Measurements from ENCODE around the gene MRGPRE.

The MRGPRE gene

DNA sequence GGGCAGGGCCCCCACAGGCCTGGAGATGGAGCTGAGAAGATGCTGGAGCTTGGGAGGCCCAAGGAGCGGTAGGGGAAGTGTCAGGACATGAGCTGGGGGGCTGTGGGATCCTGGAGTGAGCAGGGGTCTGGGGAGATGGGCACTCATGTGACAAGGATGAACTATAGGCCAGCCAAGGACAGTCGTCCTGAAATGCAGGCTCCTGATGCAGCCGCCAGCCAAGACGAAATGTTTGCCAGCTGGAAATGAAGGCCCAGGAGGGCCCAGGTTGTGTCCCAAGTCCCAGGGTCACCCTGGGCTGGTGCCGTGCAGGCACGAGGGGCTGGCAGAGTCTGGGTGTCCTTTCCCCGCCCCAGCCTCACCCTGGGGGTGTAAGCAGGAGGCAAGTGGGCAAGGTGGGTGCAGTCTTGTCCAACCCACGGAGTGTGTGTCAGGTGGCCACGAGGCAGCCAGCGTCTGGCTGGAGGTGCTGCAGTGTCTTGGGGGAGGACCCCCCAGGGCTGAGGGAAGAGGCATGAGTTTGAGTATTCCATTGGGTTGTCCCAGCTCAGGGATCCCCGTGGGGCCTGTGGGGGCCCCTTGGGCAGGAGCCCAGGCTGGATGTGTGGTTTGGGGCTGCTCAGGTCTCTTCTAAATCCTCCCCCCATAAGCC, 35.0 kb downstream of the MRGPRE start:
- Mint-ChIP-seq H3K27ac (no peak overlapping the region), H3K36me3 (ENCODE audit: low read depth) (no peaks in the 10 kb centered on the region), H3K4me1 (ENCODE audit: low read depth) (no peaks in the 10 kb centered on the region), H3K27me3 (peaks cover 3% of the 10 kb centered on the region), H3K9me3 (no peaks in the 10 kb centered on the region), H3K4me3 (no peak overlapping the region)

DNA sequence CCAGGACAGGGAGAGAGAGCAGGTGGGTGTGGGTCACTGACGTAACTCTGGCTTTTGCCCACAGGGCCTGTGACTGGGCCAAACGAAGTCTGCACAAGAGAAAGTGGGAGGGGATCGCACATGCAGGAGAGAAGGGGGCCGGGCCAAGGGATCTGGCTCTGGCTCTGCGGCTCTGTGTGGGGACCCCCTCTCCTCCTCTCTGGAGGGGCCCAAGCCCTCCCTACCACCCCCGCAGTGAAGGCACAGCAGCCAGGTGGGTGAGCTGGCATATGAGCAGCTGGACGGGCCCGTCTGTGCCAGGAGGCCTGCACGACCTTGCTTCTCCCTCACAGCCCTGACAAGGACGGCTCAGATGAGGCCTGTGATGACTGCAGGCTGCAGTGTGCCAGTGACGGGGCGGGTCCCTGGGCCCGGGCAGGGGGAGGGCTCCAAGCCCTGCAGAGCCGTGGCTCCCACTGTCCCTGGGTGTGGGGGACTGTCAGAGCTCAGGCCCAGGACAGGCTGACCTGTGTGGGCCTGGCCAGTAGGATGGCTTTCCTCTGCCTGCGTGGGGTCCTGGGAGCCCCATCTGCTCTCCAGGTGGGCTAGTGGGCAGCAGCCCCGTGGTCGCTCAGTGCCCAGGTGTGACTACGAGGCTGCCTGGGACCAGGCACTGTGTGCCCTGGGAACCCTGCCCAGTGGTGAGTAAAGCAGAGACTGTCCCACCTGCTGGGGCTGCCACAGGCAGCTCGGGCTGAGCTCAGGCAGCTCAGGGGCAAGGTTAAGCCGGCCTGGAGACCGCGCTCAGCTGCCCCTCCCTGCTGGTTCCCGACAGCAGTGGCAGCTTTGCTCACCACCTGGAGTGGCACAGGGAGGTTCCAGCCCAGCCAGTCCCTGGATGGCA, 35.8 kb downstream of the MRGPRE start:
- no peak overlapping the region for H3K27ac Mint-ChIP-seq
- no peaks in the 10 kb centered on the region for H3K36me3 Mint-ChIP-seq (ENCODE audit: low read depth)
- peaks cover 3% of the 10 kb centered on the region for H3K27me3 Mint-ChIP-seq
- no peaks in the 10 kb centered on the region for H3K4me1 Mint-ChIP-seq (ENCODE audit: low read depth)
- no peaks in the 10 kb centered on the region for H3K9me3 Mint-ChIP-seq
- no peak overlapping the region for H3K4me3 Mint-ChIP-seq

DNA sequence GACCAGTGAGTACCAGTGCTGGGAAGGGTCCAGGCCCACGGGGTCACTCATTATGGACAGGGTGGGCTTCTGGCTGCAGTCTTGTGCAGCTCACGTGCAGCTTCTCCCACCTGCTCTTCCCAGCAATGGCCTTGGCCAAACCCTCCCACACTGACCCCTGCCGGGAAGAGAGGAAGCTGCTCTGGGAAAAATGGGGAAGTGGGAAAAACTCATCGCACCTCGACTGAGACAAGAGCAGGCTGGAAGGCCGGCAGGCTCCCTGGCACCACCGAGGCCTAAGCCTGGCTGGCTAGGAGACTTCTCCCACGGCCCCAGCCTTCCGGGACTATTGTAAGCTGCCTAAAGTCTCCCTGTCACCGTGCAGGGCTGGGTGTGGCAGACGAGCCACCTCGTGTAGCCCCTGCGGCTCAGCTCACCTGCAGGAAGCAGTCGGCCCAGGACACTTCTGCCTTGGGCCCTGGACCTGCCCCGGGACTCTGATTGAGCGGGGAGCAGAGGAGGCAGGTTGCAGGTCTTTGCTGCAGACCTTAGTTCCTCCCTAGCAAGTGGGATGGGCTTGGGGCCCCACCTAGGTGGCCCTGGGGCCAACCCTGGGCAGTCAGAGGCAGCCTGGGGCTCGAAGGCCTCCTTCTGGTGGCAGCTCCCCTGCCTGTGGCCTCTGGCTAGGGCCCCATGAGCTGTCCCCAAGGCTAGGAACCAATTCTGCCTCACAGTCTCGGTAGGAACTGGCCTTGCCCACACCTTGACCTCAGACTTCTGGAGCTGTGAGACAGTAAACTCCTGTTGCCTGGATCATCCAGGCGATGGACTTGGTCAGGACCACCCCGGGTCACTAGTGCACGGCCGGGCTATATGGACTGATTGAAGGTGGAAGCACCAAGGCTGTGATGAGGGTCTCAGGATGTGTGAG, 36.7 kb downstream of the MRGPRE start:
- H3K9me3 Mint-ChIP-seq = no peaks in the 10 kb centered on the region
- no peak overlapping the region for H3K27ac Mint-ChIP-seq
- H3K4me3 Mint-ChIP-seq = no peak overlapping the region
- H3K27me3 Mint-ChIP-seq = peaks cover 3% of the 10 kb centered on the region
- H3K4me1 Mint-ChIP-seq (ENCODE audit: low read depth) = no peaks in the 10 kb centered on the region
- no peaks in the 10 kb centered on the region for H3K36me3 Mint-ChIP-seq (ENCODE audit: low read depth)

DNA sequence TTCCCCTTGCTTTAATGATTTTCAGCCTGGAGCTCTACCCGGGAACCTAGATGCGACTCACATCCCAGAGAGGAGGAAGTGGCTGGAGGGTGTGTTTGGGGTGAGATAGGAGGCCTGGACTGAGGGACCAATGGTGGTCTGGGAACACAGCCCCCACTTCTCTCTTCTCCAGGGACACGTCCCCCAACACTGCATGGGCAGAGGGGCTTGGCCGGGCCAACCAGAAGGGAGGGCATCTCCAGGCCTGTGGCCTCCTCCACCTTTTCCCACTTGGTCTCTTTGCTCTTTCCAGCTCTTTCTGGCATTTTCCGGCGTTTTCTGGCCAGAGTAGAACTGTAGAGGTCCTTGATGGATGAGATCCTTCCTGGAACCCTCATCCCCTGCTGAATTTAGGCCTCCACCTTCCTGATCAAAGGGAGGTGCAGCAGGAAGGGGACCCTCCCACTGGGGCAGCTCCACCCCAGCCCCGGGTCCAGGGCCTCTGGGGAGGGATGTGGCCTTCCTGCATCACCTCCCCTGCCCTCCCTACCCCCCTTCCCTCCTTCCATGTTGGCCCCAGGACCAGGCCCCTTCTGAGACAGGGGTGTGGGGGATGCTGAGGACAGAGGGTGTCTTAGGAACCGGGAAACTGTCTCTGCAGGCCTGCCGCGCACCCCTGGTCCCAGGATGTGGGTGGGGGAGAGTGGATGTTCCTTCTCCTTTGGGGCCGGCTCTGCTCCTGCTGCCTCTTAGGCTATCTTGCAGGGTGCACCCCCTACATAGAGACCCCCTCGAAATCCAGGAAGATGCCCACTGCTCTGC, 38.0 kb downstream of the MRGPRE start:
- no peaks in the 10 kb centered on the region for H3K9me3 Mint-ChIP-seq
- H3K4me1 Mint-ChIP-seq (ENCODE audit: low read depth) = no peaks in the 10 kb centered on the region
- peaks cover 3% of the 10 kb centered on the region for H3K27me3 Mint-ChIP-seq
- no peak overlapping the region for H3K27ac Mint-ChIP-seq
- H3K4me3 Mint-ChIP-seq = no peak overlapping the region
- no peaks in the 10 kb centered on the region for H3K36me3 Mint-ChIP-seq (ENCODE audit: low read depth)

DNA sequence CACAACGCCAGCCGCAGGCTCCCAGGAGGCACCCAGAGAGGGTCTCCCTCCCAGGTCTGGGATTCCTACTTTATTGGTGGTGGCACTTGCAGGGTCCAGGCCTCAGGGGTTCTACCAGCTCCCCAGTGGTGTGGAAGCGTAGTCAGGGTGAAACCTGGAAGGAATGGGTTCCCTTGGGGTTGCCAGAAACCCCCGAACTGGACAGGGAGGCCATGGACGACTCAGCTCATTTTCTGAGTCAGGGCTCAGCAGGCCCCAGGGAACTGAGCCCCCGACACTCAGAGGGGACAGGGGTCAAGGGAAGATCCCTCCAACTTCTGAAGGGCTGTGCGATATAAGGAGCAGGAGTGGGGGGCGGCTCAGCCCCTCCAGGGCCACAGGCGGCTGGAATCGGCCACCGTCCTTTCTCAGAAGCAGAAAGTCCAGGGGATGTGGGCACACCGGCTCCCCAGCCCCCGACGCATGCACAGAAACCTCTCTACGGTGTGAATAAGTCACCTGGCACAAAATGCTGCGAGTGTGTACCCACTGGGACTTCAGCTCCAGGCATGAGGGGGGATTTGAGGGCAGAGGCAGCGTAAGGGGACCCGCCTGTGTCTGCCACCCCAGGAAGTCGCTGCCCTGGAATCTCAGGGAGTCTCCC, 38.7 kb downstream of the MRGPRE start:
- Mint-ChIP-seq H3K36me3 (ENCODE audit: low read depth) (no peaks in the 10 kb centered on the region), H3K4me1 (ENCODE audit: low read depth) (no peaks in the 10 kb centered on the region)

DNA sequence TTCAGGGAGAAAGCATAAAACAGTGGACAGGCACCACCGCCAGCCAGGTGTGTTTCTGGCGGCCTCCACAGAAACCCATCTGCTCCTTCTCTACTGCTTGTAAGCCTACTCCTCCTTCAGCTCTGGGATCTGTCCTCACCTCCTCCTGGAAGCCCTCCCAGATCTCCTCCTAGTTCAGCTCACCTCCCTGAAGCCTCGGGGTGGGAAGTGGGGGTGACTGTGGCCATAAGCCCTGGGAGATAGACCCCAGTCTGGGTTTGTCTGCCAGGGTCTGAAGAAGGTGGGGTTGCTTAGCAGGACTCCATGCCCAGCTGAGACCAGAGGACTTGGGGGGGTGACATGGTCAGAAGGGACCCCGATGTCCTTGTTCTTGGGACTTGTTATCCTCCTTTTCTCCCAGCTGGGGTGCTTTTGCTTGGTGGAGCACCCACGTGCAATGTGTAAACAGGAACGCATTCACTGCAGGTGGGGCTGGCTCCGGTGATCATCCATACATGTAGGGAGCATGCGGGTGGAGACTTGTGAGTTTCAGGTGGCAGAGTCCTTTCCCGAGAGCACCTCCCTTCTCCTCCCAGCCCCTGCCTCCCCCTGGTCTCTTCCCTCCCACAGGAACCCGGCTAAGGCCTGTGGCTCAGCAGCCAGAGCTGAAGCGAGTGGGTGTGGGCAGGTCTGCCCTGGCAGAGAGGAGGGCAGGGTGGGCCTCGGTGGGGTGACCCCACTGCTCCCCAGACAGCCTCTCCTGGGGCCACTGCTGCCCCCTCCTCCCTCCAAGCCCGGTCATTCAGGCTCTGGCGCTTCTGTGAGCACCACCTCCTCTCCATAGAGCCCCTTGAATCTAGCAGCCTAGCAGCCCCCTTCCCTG, 39.5 kb downstream of the MRGPRE start:
- no peak overlapping the region for H3K27ac Mint-ChIP-seq
- H3K27me3 Mint-ChIP-seq = no peaks in the 10 kb centered on the region
- no peaks in the 10 kb centered on the region for H3K36me3 Mint-ChIP-seq (ENCODE audit: low read depth)
- H3K4me3 Mint-ChIP-seq = no peak overlapping the region
- no peaks in the 10 kb centered on the region for H3K9me3 Mint-ChIP-seq
- H3K4me1 Mint-ChIP-seq (ENCODE audit: low read depth) = no peaks in the 10 kb centered on the region

More for the DNA sequence above, 38.7 kb downstream of the MRGPRE start:
- Mint-ChIP-seq H3K4me3 (no peak overlapping the region), H3K27ac (no peak overlapping the region), H3K27me3 (peaks cover 2% of the 10 kb centered on the region), H3K9me3 (no peaks in the 10 kb centered on the region)

DNA sequence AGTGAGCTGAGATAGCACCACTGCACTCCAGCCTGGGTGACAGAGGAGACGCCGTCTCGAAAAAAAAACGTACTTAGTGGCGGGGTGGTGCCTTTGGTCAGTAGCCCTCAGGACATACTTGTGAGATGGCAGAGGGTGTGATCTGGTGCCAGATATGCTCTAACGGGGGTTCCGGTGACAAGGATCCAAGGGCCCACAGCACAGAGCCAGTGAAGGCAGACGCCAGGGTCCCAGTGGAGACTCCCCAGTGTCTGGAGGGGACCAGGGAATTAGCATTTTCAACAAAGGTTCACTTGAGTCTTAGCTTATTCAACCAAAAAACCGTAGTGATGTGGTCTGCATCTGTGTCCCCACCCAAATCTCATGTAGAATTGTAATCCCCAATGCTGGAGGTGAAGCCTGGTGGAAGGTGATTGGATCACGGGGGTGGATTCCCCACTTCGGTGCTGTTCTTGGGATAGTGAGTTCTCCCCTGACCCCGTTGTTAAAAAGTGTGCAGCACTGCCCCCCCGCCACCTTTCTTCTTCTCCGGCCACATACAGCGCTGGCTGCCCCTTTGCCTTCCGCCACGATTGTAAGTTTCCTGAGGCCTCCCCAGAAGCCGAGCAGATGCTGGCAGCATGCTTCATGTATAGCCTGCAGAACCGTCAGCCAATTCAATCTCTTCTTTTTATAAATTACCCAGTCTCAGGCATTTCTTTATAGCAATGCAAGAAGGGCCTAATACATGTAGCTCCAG, 40.5 kb downstream of the MRGPRE start:
- H3K9me3 Mint-ChIP-seq = no peaks in the 10 kb centered on the region
- H3K27me3 Mint-ChIP-seq = no peaks in the 10 kb centered on the region
- H3K36me3 Mint-ChIP-seq (ENCODE audit: low read depth) = no peaks in the 10 kb centered on the region
- no peak overlapping the region for H3K27ac Mint-ChIP-seq
- H3K4me1 Mint-ChIP-seq (ENCODE audit: low read depth) = no peaks in the 10 kb centered on the region
- H3K4me3 Mint-ChIP-seq = no peak overlapping the region

DNA sequence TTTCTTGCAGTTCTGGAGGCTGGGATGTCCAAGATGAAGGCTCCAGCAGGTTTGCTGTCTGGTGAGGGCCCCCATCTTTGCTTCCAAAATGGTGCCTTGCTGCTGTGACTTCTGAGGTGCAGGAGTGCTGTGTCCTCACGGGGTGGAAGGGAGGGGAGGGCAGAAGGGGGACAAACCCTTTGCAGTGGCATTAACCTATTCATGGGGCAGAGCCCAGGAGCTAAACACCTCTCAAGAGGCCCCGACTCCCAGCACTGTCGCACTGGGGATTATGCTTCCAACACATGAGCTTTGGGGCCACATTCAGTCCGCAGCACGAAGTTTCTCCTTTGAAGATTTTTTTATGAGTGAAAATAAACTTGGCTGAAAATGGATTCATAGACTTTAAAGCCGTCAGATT, 41.6 kb downstream of the MRGPRE start:
- Mint-ChIP-seq H3K4me1 (ENCODE audit: low read depth) (no peaks in the 10 kb centered on the region), H3K9me3 (no peaks in the 10 kb centered on the region), H3K36me3 (ENCODE audit: low read depth) (no peaks in the 10 kb centered on the region), H3K27ac (no peak overlapping the region), H3K4me3 (no peak overlapping the region), H3K27me3 (no peaks in the 10 kb centered on the region)

DNA sequence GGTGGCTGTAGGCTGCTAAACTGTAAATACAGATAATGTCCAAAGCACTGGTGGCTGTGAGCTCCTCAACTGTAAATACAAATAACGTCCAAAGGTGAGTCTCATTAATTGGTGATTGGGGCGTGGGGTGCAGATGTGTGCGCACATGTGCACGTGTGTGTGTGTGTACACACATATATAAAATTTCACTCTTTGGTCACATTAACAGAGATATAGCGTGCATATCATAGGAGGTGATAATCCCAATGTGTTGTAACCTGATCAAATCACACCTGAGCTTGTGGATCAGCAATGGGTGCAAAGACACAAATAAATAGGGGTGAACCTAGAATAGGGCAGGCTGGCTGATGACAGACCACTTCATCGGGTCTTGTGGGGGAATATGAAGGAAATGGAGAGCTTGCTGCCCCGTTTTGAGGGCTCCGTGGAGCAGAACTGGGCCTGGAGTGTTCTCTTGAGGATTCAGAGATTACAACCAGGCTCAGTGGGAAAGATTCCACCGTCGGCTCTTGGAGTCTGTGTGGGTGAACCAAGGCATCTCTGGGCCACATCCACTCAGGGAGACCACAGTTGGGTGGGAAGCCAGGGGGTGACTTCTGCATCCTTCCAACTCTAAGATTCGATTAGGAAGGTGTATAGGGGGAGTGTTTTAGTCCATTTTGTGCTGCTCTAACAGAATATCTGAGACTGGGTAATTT, 42.2 kb downstream of the MRGPRE start:
- Mint-ChIP-seq H3K36me3 (ENCODE audit: low read depth) (no peaks in the 10 kb centered on the region), H3K4me3 (no peak overlapping the region), H3K27ac (no peak overlapping the region), H3K9me3 (no peaks in the 10 kb centered on the region), H3K27me3 (no peaks in the 10 kb centered on the region), H3K4me1 (ENCODE audit: low read depth) (no peaks in the 10 kb centered on the region)

DNA sequence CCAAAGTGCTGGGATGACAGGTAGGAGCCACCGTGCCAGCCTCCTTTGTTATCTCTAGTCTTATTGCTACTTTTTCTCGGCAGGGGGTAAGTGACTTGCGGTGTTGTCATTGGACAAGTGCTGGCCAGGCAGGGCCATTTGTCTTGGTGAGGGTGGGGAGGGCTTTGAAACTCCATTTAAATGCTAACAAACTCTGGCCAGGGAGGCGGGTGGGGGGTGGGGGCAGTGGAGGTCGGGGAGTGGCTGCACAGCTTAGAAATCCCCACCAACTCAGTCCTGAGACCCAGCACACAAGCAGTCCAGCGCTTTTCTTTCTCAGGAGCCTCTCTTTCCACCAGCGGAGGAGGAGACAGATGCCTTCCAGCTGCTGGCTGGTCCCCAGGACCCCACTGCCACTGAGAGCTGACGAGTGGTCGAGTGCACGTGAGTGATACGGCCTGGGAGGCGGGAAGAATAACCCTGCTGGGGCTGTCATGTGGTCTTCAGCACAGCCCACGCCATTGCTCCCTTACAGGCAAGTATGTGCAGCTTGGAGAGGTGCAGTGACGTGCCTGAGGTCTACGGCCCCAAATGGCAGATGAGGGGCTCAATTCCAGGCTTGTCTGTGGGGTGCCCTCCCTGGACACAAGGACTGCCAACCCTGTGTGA, 42.9 kb downstream of the MRGPRE start:
- H3K4me1 Mint-ChIP-seq (ENCODE audit: low read depth) = no peaks in the 10 kb centered on the region
- H3K4me3 Mint-ChIP-seq = no peak overlapping the region
- H3K27me3 Mint-ChIP-seq = no peaks in the 10 kb centered on the region
- H3K27ac Mint-ChIP-seq = no peak overlapping the region
- no peaks in the 10 kb centered on the region for H3K36me3 Mint-ChIP-seq (ENCODE audit: low read depth)
- H3K9me3 Mint-ChIP-seq = no peaks in the 10 kb centered on the region

DNA sequence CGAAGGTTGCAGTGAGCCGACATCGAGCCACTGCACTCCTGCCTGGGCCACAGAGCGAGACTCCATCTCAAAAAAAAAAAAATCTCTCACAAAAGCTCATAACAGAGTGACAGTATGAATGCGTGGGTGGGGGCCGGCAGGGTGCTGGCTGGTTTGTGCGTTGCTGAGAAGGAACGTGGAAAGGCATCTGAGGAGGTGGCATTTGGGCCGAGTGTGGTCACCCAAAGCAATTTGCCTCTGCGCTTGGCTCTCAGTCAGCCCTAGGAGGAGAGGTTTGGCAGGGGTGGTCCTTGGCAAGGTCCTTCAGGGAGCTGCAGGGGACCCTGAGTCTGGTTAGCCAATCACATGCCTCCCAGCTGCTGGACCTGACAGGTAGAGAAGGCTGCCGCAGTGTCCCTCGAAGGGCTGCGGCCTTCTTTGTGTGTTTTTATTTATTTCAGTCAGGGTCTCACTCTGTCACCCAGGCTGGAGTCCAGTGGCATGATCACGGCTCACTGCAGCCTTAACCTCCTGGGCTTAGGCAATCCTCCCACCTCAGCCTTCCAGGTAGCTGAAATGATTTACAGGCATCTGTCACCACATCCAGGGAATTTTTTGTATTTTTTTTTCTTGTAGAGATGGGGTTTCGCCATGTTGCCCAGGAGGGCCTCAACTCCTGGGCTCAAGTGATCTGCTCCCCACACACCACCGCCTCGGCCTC, 43.6 kb downstream of the MRGPRE start:
- Mint-ChIP-seq H3K27me3 (no peaks in the 10 kb centered on the region), H3K9me3 (no peaks in the 10 kb centered on the region), H3K27ac (no peak overlapping the region), H3K4me3 (no peak overlapping the region), H3K4me1 (ENCODE audit: low read depth) (no peaks in the 10 kb centered on the region), H3K36me3 (ENCODE audit: low read depth) (no peaks in the 10 kb centered on the region)
